Keratinocyte (primary cell): Measurements from ENCODE around the gene MAST3.

Experiments
- EZH2 ChIP-seq: IDR thresholded peaks from one replicate; pipeline ENCODE4 v1.6.1; 2012; ENCODE audit warnings: inconsistent platforms, mild to moderate bottlenecking, low read length, moderate library complexity
- TF ChIP-seq, protein P1 (sequence below), 3 experiments: IDR thresholded peaks in 1 of 3; conservative IDR thresholded peaks in 1 of 3; optimal IDR thresholded peaks in 1 of 3; 2 replicates in 2 of 3; 3 replicates in 1 of 3; pipeline versions ENCODE3 to v1.5.1; 2011; ENCODE audit warnings: low read length in 3 of 3, mild to moderate bottlenecking in 3 of 3, moderate library complexity in 2 of 3, control low read depth in 1 of 3, inconsistent platforms in 1 of 3; ENCODE audit not compliant: insufficient read depth in 2 of 3; ENCODE audit errors: extremely low read depth in 1 of 3

- TF ChIP-seq, protein P1, sequence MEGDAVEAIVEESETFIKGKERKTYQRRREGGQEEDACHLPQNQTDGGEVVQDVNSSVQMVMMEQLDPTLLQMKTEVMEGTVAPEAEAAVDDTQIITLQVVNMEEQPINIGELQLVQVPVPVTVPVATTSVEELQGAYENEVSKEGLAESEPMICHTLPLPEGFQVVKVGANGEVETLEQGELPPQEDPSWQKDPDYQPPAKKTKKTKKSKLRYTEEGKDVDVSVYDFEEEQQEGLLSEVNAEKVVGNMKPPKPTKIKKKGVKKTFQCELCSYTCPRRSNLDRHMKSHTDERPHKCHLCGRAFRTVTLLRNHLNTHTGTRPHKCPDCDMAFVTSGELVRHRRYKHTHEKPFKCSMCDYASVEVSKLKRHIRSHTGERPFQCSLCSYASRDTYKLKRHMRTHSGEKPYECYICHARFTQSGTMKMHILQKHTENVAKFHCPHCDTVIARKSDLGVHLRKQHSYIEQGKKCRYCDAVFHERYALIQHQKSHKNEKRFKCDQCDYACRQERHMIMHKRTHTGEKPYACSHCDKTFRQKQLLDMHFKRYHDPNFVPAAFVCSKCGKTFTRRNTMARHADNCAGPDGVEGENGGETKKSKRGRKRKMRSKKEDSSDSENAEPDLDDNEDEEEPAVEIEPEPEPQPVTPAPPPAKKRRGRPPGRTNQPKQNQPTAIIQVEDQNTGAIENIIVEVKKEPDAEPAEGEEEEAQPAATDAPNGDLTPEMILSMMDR (optimal IDR thresholded peaks at IDR 0.05 in 1 of 3, IDR thresholded peaks at IDR 0.05 in 1 of 3, conservative IDR thresholded peaks at IDR 0.05 in 1 of 3; ENCODE audit: extremely low read depth in 1 of 3, insufficient read depth in 2 of 3, low read length in 3 of 3): no peak
- no peak for TF ChIP-seq EZH2
Measured at GRCh38 chr19:18193388-18194180, 96.0 kb downstream of the MAST3 start.
